Measurements from ENCODE around the gene PLEK.

GRCh38 chr2:68320118-68320641 is 44.9 kb upstream of the PLEK start:
- TF ChIP-seq CTCF (IDR thresholded peaks at IDR 0.05) (no peak), POLR2AphosphoS5 (IDR thresholded peaks at IDR 0.05) (no peak)
